GM20431 (cell line): Measurements from ENCODE around the gene SEMA4D.

ENCODE experiments used
- in situ Hi-C: fragments of 300-500 bp; cut with MseI, MboI; formaldehyde crosslinking; loops from one replicate; pipeline ENCODE4 v1.15.0; 2020; ENCODE audit warnings: low sequenced_read_pairs; ENCODE audit not compliant: unreplicated experiment

Gene SEMA4D

DNA sequence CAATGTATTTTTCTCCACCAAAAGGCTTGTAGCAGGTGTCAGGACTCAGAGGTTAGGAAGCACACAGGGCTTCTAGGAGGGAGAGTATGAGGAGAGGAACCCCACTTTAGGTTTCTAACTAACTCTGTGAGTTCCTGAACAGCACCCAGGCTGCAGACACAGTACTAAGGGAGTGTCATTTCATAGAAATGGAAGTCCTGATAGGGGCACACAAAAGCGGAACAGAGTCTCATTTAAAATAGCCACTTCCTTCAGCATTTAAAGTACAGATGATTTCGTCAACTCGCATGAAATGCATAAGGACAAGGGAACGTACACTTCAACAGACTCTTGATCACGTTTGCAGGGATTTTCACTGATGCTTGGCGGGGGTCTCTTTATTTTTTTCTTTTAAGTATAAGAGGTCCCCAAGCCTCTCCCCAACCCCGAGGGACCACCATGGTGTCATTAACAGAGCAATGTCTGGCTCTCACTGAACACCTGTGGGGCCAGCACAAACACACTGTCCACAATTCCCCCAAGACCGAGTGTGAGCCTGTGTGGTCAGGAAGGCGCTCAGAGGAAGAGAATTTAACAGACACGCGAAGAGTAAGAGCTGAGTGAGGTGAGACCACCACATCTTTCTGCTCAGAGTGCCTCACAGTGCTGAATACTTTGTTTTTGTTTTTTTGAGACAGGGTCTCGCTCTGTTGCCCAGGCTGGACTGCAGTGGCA, 97.4 kb downstream of the SEMA4D start:
- in situ Hi-C loops, result no loop called here

DNA sequence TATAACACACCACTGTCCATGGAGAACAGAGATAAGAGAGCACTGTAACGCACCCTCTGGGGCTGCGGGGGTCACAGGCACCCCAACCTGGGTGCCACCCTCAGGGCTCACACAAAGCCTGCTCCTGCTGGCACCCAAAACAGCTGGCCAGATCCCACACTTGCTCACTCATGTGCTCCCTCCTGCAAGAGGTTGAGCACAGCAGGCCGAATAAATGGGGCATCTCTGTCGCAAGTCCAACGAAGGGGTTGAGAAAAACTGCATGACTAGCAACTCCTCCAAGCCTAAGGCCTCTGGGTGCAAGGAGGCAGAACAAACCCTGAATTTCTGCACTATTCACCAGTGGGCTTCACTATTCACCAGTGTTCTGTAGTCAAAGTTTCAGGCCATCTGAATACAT, 99.3 kb downstream of the SEMA4D start:
- in situ Hi-C loops, result loop anchor here (25.0 kb wide), 1 partner anchor 164 kb away; no protein-coding TSS in a partner anchor

DNA sequence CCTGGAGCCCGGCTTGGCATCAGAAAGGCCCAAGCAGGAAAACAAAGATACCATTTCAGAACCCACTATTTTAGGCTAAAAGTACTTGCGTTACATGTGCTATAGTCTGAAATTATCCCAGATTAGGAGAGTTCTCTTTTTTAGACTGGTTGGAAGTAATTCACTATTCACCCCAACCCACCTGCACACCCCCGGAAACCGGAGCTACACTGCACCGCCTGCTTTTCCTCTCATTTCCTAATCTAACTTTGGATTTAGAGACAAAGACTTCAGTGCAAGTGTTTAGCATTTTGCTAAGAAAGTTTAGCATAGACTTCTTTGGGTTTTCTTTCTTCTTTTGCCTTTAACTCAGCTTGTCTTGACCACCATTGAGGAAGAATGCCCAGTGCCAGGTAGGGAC, 100.4 kb downstream of the SEMA4D start:
- in situ Hi-C loops, result loop anchor here (25.0 kb wide), 1 partner anchor 165 kb away; no protein-coding TSS in a partner anchor

DNA sequence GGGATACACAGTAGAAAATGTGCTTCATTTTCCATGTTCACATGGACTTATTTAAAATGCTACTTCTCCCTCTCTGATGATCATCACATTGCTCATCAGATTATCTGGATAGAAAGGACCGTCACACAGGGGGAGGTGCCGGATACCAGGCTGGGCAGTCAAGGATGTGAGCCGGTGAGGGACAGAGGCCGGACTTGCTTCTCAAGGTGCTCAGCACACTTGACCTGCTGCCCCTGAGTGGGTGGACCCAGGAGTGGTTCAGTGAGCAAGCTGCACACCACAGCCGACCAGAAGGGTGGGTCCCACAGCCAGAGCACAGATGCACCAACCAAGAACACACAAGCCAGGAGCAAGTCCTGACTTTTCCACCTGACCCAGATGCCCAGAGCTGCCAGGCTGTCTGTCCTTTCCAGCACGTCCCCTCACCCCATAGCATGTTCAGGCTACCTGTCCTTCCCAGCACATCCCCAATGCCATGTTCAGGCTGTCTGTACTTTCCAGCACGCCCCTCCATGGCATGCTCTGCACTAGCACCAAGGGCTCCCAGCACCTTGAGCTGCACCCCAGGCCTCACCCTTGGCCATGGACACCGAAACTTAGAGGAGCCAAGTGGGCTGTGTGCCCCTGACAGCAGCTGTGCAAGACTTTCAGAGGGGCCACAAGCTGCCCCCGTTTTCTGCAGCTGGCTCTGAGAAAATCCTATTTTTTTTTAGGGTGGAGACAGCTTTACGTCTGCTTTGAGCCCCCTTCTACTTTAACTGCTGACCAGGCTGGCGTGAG, 101.8 kb downstream of the SEMA4D start:
- in situ Hi-C loops, result loop anchor here (25.0 kb wide), 1 partner anchor 166 kb away; no protein-coding TSS in a partner anchor

DNA sequence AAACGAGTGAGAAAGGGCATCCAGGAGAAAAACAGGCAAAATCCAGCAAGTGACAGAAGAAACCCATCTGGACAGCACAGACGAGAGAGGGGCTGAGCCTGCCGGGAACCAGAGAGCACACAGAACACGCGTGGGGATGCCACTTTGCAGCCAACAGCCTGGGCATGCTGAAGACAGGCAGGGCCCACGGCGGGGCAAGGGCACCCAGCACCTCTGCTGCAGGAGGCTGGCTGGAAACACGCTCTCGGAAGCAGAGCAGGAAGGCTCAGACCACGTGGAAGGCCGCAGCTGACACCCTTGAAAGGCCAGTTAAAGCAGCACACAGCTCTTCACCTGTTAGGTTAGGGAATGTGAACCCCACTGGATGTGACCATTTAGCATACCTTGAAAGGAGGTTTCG, 103.5 kb downstream of the SEMA4D start:
- in situ Hi-C loops, result loop anchor here (25.0 kb wide), 1 partner anchor 168 kb away; no protein-coding TSS in a partner anchor

DNA sequence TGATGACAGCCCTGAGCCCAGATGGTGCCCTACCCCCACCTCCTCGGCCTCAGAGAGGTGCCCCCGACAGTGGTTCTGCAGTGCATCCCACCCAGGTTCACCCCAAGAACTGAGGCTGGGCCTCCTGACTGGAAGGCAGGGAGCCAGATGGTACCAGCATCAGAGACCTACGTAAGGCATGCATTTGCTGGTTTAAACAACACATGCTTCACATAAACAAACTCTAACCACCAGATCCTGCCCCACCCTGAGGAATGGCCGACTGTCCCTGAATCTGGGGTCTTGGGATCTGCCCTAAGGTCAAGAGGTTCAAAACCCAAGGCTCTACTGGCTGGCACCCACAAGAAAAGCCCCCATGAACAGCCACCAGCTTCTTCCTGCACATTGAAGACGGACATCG, 106.3 kb downstream of the SEMA4D start:
- in situ Hi-C loops, result loop anchor here (25.0 kb wide), 1 partner anchor 171 kb away; no protein-coding TSS in a partner anchor

DNA sequence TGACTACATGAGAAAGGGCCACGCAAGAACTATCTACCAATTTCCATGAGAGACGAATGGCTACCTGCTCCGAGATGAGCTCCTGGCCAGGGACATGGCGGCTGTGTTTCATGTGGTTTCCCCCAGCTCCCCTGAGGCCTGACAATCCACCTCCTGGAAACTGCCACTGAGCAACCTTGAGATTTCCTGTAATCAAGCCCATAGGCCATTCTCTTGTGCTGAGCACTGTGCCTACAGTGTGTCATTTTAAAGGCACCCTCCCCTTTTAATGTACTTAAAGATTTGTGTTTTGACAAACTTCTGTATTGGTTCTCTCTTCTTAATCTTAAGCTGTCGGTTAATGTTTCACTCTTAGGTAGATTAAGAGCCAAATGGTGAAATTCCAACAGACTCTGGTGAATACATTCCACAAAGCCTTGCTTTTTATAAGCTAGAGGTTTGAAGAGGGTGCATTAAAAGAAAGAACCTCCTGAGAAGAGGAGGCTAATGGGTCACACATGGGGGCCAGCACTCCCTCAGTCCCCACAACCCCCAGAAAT, 107.3 kb downstream of the SEMA4D start:
- in situ Hi-C loops, result loop anchor here (25.0 kb wide), 1 partner anchor 172 kb away; no protein-coding TSS in a partner anchor

DNA sequence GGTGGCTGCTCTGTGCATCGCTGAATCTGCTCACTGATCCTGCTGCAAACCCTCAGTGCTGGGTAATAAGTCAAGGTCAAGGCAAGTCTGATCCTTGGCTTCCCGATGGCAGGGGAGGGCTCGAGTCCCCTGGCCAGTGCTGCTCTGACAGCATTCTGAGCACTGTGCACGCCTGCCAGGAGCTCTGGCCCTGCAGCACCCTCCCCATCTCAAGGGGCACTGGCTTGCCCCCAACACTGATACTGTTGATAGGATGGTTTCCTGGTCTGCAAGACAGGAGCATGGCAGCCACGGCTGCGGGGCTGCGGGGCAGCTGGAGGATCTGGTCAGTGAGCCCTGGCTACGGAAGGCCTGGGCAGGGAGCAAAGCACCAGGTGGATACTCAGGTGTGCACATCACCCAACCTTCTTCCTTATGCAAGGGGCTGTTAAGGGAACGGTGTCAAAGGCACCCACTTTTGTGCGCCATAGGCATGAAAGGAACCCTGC, 107.8 kb downstream of the SEMA4D start:
- in situ Hi-C loops, result loop anchor here (25.0 kb wide), 1 partner anchor 172 kb away; no protein-coding TSS in a partner anchor

DNA sequence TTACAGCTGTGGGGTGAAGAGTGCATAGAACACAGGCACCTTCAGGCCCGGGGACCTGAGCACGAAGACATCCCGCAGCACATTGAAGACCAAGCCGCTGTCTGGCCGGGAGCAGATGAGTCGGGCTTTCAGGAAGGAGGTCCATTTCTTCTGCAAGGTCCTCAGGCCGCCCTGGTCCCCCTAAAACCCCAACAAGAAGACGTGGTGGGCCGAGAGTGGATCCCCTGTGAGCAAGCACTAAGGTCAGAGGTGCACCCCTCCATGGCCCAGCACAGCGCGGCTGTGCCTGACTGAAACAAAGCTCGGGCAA, 109.1 kb downstream of the SEMA4D start:
- in situ Hi-C loops, result loop anchor here (25.0 kb wide), 1 partner anchor 173 kb away; no protein-coding TSS in a partner anchor

DNA sequence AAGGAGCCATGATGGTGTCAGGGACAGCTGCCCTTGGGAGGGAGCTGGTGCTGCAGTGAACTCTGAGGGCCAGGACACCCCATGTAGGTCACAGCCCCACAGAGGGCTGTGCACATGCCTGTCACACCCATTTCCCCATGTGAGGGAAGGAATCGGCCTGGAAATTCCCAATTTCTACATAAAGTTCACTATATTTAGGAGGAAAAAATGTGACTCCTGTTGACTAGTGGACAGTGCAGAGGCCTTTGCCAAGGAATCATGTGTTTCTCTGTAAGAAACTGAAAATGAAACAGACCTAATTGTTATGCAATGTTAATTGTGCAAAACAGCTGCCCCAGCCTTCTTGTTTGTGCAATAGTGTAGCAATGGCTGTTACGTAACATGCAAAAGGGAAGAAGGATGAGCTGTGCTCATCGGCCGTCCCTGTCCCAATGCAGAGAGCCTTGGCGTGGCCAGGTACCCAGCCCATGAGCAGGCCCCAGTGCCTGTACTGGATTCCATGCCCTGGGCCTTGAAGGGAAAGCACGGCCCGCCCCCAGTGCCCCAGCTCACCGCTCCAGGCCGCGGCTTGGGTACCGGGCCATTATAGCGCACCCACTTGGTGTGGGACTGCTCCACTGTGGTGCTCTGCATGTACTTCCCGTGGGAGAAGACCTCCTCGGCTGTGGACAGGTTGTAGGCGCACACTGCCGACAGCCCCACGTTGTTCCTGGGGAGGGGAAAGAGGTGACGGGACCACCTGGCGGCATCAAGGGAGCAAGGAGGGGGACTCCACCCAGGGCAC, 109.6 kb downstream of the SEMA4D start:
- in situ Hi-C loops, result loop anchor here (25.0 kb wide), 1 partner anchor 174 kb away; no protein-coding TSS in a partner anchor

DNA sequence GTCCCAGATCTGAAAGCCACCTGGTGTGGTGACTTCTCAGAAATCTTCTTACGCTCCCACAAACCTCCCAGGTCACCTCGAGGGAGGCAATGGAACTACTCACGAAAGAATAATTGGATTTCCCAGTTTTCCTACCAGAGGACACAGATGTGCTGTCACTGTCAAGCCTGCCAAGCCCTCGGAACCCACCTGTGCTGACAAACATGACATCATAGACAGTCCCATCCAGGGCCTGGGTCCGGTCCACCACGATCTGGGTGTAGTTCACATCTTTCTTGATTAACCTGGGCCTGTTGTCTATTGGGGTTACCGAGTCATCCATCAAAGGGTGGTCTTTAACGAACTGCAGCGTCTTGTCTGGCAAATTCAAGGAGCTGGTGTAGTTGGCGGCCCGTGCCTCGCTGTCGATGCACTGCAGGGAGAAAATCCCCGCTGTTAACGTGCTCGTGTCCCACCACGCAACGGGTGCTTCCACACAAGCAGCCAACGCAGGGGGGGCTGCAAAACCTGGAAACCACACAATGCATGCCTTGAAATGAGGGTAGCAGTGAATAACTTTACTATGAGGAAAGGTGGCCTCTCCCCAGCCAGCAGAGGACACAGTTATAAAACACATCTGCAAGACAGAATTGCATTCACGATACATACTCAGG, 110.6 kb downstream of the SEMA4D start:
- in situ Hi-C loops, result loop anchor here (25.0 kb wide), 1 partner anchor 175 kb away; no protein-coding TSS in a partner anchor

DNA sequence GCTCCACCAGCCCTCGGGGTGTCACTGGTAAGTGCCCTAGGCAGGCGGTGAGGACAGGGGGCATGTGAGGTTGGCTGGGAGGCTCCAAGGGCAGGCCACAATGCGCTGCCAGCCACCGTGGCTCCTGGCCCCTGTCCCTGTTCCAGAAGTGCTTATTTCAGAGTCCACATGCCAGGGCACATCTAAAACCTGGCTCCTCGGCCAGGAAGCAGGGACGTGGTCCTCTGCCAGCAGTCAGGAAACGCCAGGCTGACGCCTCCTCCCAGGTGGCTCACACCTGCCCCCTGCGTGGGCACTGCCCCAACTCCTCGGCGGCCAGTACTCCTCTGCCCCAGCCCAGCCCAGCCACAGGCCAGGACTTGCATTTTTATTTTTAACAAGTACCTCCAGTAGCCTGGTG, 111.1 kb downstream of the SEMA4D start:
- in situ Hi-C loops, result loop anchor here (25.0 kb wide), 1 partner anchor 176 kb away; no protein-coding TSS in a partner anchor

DNA sequence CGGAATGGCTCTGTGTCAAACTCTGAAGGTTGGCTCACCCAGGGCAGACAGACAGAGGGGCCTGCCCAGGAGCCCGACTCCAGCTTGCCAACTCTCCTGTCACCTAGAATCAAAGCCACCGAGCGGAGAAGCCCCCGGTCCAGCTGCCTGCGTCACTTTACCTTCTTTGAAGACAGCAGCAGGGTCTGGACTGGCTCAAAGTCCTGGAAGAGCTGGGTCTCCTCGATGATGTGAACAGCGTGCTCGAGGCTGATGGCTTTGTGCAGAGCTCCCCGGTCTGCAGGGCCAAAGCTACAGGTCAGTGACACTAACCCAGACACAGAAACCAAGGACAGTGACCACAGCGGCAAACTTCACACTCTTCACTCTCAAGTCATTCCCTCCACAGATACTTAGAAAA, 111.7 kb downstream of the SEMA4D start:
- in situ Hi-C loops, result loop anchor here (25.0 kb wide), 1 partner anchor 176 kb away; no protein-coding TSS in a partner anchor

DNA sequence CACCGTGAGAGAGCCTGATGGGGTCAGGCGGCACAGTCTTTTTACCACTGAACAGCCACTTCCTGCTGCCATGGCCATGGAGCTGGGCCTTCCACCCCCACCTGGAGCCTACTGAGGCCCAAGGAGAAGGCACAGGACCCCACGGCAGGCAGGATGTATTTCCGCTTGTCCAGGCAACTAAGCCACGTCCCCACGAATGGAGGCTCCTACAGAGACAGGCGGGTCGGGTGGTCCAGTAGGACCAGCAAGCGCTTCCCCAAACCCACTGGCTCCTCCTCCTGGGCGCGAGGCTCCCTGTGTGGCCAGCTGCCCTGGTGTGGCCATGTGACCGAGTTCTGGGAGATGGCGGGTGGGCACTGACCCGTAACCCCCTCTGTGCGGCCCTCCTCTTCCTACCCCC, 113.1 kb downstream of the SEMA4D start:
- in situ Hi-C loops, result loop anchor here (25.0 kb wide), 1 partner anchor 178 kb away; no protein-coding TSS in a partner anchor

DNA sequence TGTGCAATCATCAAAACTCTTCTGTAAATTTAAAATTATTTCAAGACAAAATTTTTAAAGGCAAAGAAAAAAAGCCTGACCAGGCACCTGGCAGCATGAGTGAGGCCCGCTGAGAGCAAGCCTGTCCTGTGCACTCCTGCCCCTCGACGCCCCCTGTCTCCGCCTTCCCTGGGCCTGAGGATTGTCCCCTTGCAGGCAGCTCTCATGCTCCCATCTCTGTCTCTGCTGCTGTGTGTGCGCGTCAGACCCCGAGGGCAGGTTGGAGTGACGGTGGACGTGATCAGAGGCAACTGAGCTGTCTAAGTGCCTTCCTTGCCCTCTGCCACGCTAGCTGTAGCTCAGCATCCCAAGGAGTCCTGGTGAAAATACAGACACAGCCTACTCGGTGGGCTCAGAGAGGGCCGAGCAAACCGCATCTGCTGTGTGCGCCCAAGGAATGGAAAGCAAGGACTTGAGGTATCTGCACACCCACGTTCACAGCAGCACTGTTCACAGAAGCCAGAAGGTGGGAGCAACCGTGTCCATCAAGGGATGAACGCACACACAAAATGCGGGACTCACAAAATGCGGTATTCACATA, 114.1 kb downstream of the SEMA4D start:
- in situ Hi-C loops, result loop anchor here (25.0 kb wide), 1 partner anchor 178 kb away; no protein-coding TSS in a partner anchor

DNA sequence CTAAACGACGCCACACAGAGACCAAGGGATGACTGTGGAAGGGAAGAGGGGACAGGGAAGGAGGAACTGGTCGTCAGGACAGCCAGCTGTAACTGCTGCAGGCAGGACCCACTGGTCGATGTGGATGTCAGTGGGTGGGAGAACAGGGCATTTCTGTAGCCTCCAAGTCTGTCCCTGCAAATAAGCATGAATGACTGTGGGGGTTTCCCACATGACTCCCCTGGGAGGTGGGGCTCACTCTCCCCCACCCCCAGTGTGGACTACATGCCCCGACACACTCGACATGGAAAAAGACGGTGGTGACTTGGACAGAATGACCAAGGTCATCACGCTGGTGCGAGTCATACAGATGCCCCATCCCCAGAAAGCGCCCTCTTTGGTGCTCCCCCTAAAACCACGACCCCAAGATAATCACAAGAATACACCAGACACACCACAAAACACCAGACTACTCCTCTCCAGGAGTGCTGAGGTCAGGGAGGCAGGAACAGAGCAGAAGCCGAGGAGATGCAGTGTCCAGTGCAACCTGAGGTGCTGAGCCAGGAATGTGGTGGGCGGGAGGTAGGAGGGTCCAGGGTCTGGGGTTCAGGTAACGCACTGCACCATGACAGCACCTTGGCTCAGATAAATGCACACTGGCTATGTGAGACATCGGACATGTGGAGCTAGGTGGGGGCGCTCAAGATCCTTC, 114.7 kb downstream of the SEMA4D start:
- in situ Hi-C loops, result loop anchor here (25.0 kb wide), 1 partner anchor 179 kb away; no protein-coding TSS in a partner anchor

DNA sequence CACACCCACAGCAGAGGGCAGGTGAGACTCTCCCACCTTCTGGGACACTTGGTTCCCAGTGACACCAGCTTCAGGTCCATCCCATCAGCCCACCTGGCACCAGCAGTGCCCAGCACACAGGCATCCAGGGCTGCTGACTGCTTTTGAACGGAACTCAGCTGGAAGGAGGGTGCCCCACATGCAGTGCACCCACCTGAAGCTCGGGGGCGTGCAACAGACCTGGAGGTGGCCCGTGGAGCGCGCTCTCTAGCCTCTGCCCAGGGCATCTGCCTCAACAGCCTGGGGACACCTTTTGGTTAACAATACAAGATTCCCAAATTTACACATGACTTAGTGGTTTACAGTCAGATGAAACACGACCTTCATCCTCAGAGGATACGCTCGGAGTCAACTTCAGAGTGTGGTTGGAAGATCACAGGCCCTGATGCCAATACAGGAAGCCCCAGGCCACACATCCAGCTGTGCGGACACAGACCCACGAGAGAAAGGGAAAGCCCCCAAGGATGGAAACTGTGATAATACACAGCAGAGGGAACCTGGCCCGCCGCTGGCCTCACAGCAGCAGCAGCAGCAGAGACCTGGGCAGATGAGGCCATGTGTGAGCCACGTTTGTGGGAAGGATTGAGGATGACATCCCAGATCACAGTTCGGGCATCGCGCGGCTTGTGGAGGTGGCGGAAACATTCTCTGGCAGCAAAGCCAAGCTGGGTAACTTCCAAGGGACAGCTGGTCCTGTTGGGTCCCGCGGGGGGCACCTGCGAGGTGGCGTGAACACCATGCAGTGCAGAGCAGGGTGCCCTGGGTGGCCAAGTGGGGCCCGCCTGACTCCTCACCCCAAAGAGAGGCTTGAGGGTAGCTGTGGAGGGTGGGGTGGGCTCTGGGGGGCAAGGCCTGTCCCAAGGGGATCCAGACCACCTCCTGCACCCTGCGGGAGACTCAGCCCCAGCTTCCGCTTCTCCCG, 115.6 kb downstream of the SEMA4D start:
- in situ Hi-C loops, result loop anchor here (25.0 kb wide), 1 partner anchor 180 kb away; no protein-coding TSS in a partner anchor
